B cell (primary cell): ENCODE results near the gene IQGAP1. TPM values are rescaled to one million over a fixed set of nuclear protein-coding genes. Genes with fewer than 3 reads are reported as not detected.
A peak's percentile ranks its signal among the peaks of the same experiment; 100 is the strongest.

Experiments used
- ATAC-seq: fragments of 200-7000 bp; cut with Tn5 transposase; one replicate; pipeline ENCODE4 v1.10.0; 2021; ENCODE audit warnings: low read depth, mild to moderate bottlenecking, moderate number of reproducible peaks, moderate library complexity
- CTCF ChIA-PET: fragments of 350-600 bp; sonication (Branson Sonifier 250); formaldehyde crosslinking; loops from one replicate; lab custom pipeline; 2021; ENCODE audit warnings: antibody characterized with exemption, inconsistent platforms; lab: Charles Lee
- POLR2A ChIA-PET: fragments of 350-600 bp; sonication (Branson Sonifier 250); formaldehyde crosslinking; loops from one replicate; lab custom pipeline; 2021; ENCODE audit warnings: antibody characterized with exemption; lab: Charles Lee
- DNase-seq: peaks from one replicate; pipeline ENCODE4 v3.0.0; 2013
- H2AFZ ChIP-seq: 2 replicates; pipeline ENCODE4 v1.6.1; 2012; ENCODE audit warnings: mild to moderate bottlenecking, low read depth, low read length; ENCODE audit not compliant: insufficient read depth, poor library complexity, severe bottlenecking
- H3K27ac ChIP-seq, 2 donors: 1 replicate in 1 of 2; 2 replicates in 1 of 2; pipeline ENCODE4 v1.5.1; 2012 to 2013; ENCODE audit warnings: low read length in 2 of 2, mild to moderate bottlenecking in 2 of 2, moderate library complexity in 1 of 2
- H3K27me3 ChIP-seq, 4 experiments: fragments of 200-600 bp in 1 of 4; sonication (generic) in 1 of 4; replicated peaks in 1 of 4; 1 replicate in 2 of 4; 2 replicates in 2 of 4; pipeline versions ENCODE4 v1.6.1 to v1.7.0; 2013 to 2016; ENCODE audit warnings: low read length in 3 of 4, mild to moderate bottlenecking in 2 of 4, mixed read lengths in 1 of 4, moderate library complexity in 1 of 4; ENCODE audit not compliant: insufficient read depth in 4 of 4, control insufficient read depth in 3 of 4; ENCODE audit errors: control extremely low read depth in 1 of 4
- H3K36me3 ChIP-seq, 2 experiments: replicated peaks in 1 of 2; 1 replicate in 1 of 2; 2 replicates in 1 of 2; pipeline versions ENCODE4 v1.6.1 to v1.7.1; 2013; ENCODE audit warnings: low read length in 1 of 2; ENCODE audit not compliant: insufficient read depth in 2 of 2, control insufficient read depth in 1 of 2; ENCODE audit errors: control extremely low read depth in 1 of 2, extremely low read depth in 1 of 2
- H3K4me1 ChIP-seq, 2 donors: fragments of 200-600 bp in 1 of 2; sonication (generic) in 1 of 2; 1 replicate in 1 of 2; 2 replicates in 1 of 2; pipeline versions ENCODE4 v1.5.1 to v1.6.1; 2013 to 2017; ENCODE audit warnings: low read length in 2 of 2; ENCODE audit not compliant: control insufficient read depth in 2 of 2, insufficient read depth in 2 of 2
- H3K4me2 ChIP-seq: replicated peaks from 2 replicates; pipeline ENCODE3; 2012; ENCODE audit warnings: mild to moderate bottlenecking, low read depth, low read length; ENCODE audit not compliant: poor library complexity, severe bottlenecking
- H3K4me3 ChIP-seq, 5 experiments: fragments of 200-600 bp in 1 of 5; sonication (generic) in 1 of 5; 1 replicate in 3 of 5; 2 replicates in 2 of 5; pipeline versions ENCODE4 v1.5.1 to v1.7.0; 2011 to 2016; ENCODE audit warnings: low read length in 4 of 5, mild to moderate bottlenecking in 4 of 5, low read depth in 2 of 5, control low read depth in 1 of 5, moderate library complexity in 1 of 5; ENCODE audit not compliant: insufficient read depth in 1 of 5; ENCODE audit errors: control extremely low read depth in 1 of 5, extremely low read depth in 1 of 5
- H3K79me2 ChIP-seq: fragments of 200-600 bp; sonication (generic); one replicate; pipeline ENCODE4 v1.6.0; 2016; ENCODE audit warnings: low read length; ENCODE audit not compliant: control insufficient read depth, insufficient read depth
- H3K9ac ChIP-seq: fragments of 200-600 bp; sonication (generic); 2 replicates; pipeline ENCODE4 v1.6.1; 2017; ENCODE audit warnings: mild to moderate bottlenecking, low read length, moderate library complexity
- H3K9me3 ChIP-seq, 3 donors: one replicate each; pipeline versions ENCODE4 v1.6.1 to v1.7.1; 2013; ENCODE audit warnings: low read length in 2 of 3; ENCODE audit not compliant: control insufficient read depth in 2 of 3, insufficient read depth in 1 of 3; ENCODE audit errors: control extremely low read depth in 1 of 3
- H4K20me1 ChIP-seq: 2 replicates; pipeline ENCODE4 v1.6.0; 2012; ENCODE audit warnings: mild to moderate bottlenecking, low read length; ENCODE audit not compliant: insufficient read depth, control insufficient read depth, poor library complexity, severe bottlenecking
- H3K27ac Mint-ChIP-seq: one replicate; pipeline ENCODE4 v1.8.0; 2021; ENCODE audit warnings: mixed read lengths
- H3K27me3 Mint-ChIP-seq: one replicate; pipeline ENCODE4 v1.8.0; 2021; ENCODE audit warnings: mixed read lengths
- H3K4me1 Mint-ChIP-seq: one replicate; pipeline ENCODE4 v1.8.0; 2021; ENCODE audit warnings: mixed read lengths
- H3K4me3 Mint-ChIP-seq: one replicate; pipeline ENCODE4 v1.8.0; 2021; ENCODE audit warnings: mixed read lengths
- H3K9me3 Mint-ChIP-seq: one replicate; pipeline ENCODE4 v1.8.0; 2022; ENCODE audit warnings: mixed read lengths; ENCODE audit not compliant: insufficient read depth
- EZH2 ChIP-seq: IDR thresholded peaks from 2 replicates; pipeline ENCODE4 v1.6.1; 2012; ENCODE audit warnings: borderline replicate concordance, low read depth, mild to moderate bottlenecking, moderate library complexity, low read length; ENCODE audit not compliant: insufficient read depth, poor library complexity, severe bottlenecking
- WGBS: methylation state at CpG from one replicate; pipeline ENCODE4 v1.1.5; 2013; ENCODE audit warnings: missing lambda C conversion rate; ENCODE audit not compliant: insufficient coverage; 5-methylcytosine and 5-hydroxymethylcytosine counted together
- intact Hi-C: fragments of 100-400 bp; cut with micrococcal nuclease; formaldehyde crosslinking; loops from one replicate; pipeline ENCODE4 v1.10.0; 2022
- polyA minus RNA-seq: library from RNA; depleted of rRNA, polyadenylated mRNA; stranded (reverse); fragments of >200 nt; gene quantifications from 2 replicates; pipeline ENCODE4 v1.2.3, GENCODE V29; 2012
- polyA plus RNA-seq: library from polyadenylated mRNA; depleted of rRNA; stranded (reverse); fragments of >200 nt; gene quantifications from 2 replicates; pipeline ENCODE4 v1.2.3, GENCODE V29; 2012
- total RNA-seq, 2 donors: library from RNA; stranded (reverse); fragments of 120-200 nt in 1 of 2; gene quantifications; 1 replicate in 1 of 2; 2 replicates in 1 of 2; pipeline versions ENCODE4 v1.2.3 to v1.2.4, GENCODE V29; 2013 to 2022
- TF ChIP-seq, protein P1 (sequence below): fragments of 200-600 bp; IDR thresholded peaks from one replicate; pipeline ENCODE4 v1.8.0; 2022; ENCODE audit warnings: antibody characterized with exemption, mild to moderate bottlenecking

The IQGAP1 gene, protein sequence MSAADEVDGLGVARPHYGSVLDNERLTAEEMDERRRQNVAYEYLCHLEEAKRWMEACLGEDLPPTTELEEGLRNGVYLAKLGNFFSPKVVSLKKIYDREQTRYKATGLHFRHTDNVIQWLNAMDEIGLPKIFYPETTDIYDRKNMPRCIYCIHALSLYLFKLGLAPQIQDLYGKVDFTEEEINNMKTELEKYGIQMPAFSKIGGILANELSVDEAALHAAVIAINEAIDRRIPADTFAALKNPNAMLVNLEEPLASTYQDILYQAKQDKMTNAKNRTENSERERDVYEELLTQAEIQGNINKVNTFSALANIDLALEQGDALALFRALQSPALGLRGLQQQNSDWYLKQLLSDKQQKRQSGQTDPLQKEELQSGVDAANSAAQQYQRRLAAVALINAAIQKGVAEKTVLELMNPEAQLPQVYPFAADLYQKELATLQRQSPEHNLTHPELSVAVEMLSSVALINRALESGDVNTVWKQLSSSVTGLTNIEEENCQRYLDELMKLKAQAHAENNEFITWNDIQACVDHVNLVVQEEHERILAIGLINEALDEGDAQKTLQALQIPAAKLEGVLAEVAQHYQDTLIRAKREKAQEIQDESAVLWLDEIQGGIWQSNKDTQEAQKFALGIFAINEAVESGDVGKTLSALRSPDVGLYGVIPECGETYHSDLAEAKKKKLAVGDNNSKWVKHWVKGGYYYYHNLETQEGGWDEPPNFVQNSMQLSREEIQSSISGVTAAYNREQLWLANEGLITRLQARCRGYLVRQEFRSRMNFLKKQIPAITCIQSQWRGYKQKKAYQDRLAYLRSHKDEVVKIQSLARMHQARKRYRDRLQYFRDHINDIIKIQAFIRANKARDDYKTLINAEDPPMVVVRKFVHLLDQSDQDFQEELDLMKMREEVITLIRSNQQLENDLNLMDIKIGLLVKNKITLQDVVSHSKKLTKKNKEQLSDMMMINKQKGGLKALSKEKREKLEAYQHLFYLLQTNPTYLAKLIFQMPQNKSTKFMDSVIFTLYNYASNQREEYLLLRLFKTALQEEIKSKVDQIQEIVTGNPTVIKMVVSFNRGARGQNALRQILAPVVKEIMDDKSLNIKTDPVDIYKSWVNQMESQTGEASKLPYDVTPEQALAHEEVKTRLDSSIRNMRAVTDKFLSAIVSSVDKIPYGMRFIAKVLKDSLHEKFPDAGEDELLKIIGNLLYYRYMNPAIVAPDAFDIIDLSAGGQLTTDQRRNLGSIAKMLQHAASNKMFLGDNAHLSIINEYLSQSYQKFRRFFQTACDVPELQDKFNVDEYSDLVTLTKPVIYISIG (N-terminal part only)
- total RNA-seq: 216 and 233 TPM in 2 replicates
- 211 TPM for total RNA-seq (2013)
- 49.7 and 104 TPM in 2 replicates for polyA plus RNA-seq
- polyA minus RNA-seq: 141 and 176 TPM in 2 replicates

- Histone ChIP-seq H2AFZ (peak within 1 kb of the TSS; percentile 98), H3K27ac (peak within 1 kb of the TSS; percentile 91 to 95), H3K4me2 (peak within 1 kb of the TSS; percentile 94), H3K79me2 (peaks cover 46% of the 10 kb centered on the region), H3K36me3 (peaks cover 0 to 13% of the 10 kb centered on the region in 2 experiments), H3K9me3 (no peaks in the 10 kb centered on the region), H4K20me1 (peaks cover 30% of the 10 kb centered on the region), H3K4me3 (peak within 1 kb of the TSS; percentile 72 to 93 (median 87)), H3K27me3 (no peaks in the 10 kb centered on the region), H3K4me1 (peaks cover 22 to 26% of the 10 kb centered on the region in 2 donors), H3K9ac (peak within 1 kb of the TSS; percentile 91)
- ChIA-PET POLR2A (interaction anchor here (0.6 to 1.9 kb wide), 20 partner anchors 9 to 603 kb away, joined by 3 to 9 read pairs (median 4); partner anchors contain the start of genes CIB1 and MAN2A2), CTCF (interaction anchor here (0.8 to 2.2 kb wide), 9 partner anchors 12 to 547 kb away, joined by 3 to 8 read pairs (median 4); partner anchors contain the start of genes UNC45A and ZNF774)
- H3K4me3 Mint-ChIP-seq: peak within 1 kb of the TSS; percentile 92
- peaks cover 36% of the 10 kb centered on the region for H3K4me1 Mint-ChIP-seq
- intact Hi-C loops: loop anchor here (1.0 to 10.0 kb wide), 8 partner anchors 13 to 548 kb away; partner anchors contain the start of genes BLM, GDPGP1, UNC45A and ZNF774
- H3K27ac Mint-ChIP-seq: peak within 1 kb of the TSS; percentile 99
- peak; percentile 97 for DNase-seq
- peak; percentile 86 for ATAC-seq
- H3K27me3 Mint-ChIP-seq: no peaks in the 10 kb centered on the region
- WGBS: 7% methylated on average over 59 of the region's 62 CpGs
- H3K9me3 Mint-ChIP-seq: no peaks in the 10 kb centered on the region
- TF ChIP-seq, protein P1, sequence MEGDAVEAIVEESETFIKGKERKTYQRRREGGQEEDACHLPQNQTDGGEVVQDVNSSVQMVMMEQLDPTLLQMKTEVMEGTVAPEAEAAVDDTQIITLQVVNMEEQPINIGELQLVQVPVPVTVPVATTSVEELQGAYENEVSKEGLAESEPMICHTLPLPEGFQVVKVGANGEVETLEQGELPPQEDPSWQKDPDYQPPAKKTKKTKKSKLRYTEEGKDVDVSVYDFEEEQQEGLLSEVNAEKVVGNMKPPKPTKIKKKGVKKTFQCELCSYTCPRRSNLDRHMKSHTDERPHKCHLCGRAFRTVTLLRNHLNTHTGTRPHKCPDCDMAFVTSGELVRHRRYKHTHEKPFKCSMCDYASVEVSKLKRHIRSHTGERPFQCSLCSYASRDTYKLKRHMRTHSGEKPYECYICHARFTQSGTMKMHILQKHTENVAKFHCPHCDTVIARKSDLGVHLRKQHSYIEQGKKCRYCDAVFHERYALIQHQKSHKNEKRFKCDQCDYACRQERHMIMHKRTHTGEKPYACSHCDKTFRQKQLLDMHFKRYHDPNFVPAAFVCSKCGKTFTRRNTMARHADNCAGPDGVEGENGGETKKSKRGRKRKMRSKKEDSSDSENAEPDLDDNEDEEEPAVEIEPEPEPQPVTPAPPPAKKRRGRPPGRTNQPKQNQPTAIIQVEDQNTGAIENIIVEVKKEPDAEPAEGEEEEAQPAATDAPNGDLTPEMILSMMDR: no peak
- TF ChIP-seq EZH2: no peak
Observed at GRCh38 chr15:90387534-90388461, at the start of gene IQGAP1. Gene IQGAP1 (plus strand): TSS chr15:90388242. CDS start chr15:90388342, 100 bp downstream.
